Measurements from ENCODE around the gene PDIA3.
A peak's percentile ranks its signal among the peaks of the same experiment; 100 is the strongest.
"Not testable (repeated sequence)": the region's sequence is repeated elsewhere in the genome, so short reads cannot be mapped to it uniquely, and the experiment has no call there.

PDIA3 gene

DNA sequence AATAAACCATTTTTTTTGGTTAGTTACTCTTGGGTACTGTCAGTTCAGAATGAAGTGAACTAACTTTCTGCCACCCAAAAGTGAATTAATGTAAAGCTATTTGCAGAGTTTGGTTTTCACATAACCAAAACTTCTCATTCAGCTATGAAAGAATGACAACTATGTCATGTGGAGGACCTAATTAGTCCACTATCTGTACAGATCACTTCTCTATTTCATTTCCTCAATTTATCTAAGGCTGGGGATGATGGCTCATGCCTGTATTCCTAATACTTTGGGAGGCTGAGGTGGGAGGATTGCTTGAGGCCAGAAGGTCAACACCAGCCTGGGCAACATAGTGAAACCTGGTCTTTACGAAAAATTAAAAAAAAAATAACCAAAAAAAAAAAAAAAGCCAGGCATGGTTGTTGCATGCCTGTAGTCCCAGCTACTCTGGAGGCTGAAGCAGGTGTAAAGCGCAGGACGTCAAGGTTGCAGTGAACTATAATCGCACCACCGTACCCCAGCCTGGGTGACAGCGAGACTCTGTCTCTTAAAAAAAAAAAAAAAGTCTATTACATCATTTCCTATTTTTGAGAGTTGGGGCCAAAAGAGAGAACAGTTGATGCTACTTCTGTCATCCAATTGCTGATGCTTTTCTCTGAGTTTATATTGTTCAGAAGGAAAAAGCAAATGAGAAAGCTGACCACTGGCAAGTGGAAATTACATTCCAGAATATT, 62.9 kb downstream of the PDIA3 start:
- peak overlapping the region; percentile 42 for H3K27ac ChIP-seq
- TF ChIP-seq, protein P1, sequence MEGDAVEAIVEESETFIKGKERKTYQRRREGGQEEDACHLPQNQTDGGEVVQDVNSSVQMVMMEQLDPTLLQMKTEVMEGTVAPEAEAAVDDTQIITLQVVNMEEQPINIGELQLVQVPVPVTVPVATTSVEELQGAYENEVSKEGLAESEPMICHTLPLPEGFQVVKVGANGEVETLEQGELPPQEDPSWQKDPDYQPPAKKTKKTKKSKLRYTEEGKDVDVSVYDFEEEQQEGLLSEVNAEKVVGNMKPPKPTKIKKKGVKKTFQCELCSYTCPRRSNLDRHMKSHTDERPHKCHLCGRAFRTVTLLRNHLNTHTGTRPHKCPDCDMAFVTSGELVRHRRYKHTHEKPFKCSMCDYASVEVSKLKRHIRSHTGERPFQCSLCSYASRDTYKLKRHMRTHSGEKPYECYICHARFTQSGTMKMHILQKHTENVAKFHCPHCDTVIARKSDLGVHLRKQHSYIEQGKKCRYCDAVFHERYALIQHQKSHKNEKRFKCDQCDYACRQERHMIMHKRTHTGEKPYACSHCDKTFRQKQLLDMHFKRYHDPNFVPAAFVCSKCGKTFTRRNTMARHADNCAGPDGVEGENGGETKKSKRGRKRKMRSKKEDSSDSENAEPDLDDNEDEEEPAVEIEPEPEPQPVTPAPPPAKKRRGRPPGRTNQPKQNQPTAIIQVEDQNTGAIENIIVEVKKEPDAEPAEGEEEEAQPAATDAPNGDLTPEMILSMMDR (IDR thresholded peaks at IDR 0.05): no peak
- TF ChIP-seq ZFX (IDR thresholded peaks at IDR 0.05; ENCODE audit: borderline replicate concordance): no peak

DNA sequence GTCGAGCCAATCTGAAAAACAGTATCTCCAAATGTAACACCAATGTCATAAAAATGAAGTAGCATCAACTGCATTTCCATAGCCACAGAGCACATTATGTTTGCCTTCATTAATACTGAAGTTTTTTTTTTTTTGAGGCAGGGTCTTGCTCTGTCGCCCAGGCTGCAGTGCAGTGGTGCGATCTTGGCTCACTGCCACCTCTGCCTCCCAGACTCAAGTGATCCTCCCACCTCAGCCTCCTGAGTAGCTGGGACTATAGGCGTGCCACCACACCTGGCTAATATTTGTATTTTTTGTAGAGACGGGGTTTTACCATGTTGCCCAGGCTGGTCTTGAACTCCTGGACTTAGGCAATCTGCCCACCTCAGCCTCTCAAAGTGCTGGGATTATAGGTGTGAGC, 68.8 kb downstream of the PDIA3 start:
- H3K27ac ChIP-seq: not testable (repeated sequence)

DNA sequence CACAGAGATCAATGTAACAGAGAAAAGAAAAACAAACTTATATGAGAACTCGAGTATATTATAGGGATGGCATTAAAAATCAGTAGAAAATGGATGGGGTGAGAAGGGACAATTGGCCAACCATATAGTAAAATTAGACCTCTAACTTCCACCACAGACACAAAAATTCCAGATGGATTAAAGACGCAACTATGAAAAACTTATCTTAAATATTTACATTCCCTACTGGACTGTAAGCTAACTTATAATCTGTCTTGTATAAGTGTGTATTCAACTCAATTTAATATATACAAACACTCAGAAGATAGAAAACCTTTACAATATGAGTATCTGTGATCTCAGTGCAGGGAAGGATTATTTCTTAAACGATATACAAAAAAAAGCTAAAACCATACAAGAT, 75.3 kb downstream of the PDIA3 start:
- H3K27ac ChIP-seq: no peak overlapping the region
- no peak for TF ChIP-seq ZFX (IDR thresholded peaks at IDR 0.05; ENCODE audit: borderline replicate concordance)
- TF ChIP-seq, protein P1 (IDR thresholded peaks at IDR 0.05): no peak

Data from 22Rv1 (cell line).